HG02571 (cell line): ENCODE data around the gene CDC20.
"Not testable (repeated sequence)": the region's sequence is repeated elsewhere in the genome, so short reads cannot be mapped to it uniquely, and the experiment has no call there.

ENCODE experiments used
- ATAC-seq: cut with Tn5 transposase; IDR thresholded peaks from one replicate; pipeline ENCODE4 v1.9.1; 2021; ENCODE audit warnings: mild to moderate bottlenecking, moderate library complexity; ENCODE audit not compliant: unreplicated experiment

The CDC20 gene

GRCh38 chr1:43354471-43354870 lies 4.3 kb upstream of the CDC20 start:
- no peak for ATAC-seq

DNA sequence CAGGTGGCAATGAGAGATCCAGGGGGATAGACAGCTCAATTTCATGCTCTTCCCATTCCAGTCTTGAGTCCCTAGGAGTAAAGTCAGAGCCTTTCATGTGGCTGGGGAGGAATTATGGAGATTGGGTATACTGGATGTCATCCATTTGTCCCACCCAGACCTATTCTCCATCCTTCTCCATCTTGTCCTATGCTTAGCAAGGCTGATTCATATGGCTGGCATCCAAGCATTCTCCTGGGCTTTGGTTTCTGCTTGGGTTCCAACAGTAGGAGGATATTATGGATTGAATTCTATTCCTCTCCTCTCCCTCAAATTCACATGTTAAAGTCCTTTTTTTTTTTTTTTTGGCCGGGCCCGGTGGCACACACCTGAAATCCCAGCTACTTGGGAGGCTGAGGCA lies 3.8 kb upstream of the CDC20 start:
- ATAC-seq, result no peak

GRCh38 chr1:43357251-43357650 lies 1.5 kb upstream of the CDC20 start:
- ATAC-seq, result no peak

GRCh38 chr1:43358121-43358745 lies 548 bp upstream of the CDC20 start:
- ATAC-seq, result peak; percentile 11

DNA sequence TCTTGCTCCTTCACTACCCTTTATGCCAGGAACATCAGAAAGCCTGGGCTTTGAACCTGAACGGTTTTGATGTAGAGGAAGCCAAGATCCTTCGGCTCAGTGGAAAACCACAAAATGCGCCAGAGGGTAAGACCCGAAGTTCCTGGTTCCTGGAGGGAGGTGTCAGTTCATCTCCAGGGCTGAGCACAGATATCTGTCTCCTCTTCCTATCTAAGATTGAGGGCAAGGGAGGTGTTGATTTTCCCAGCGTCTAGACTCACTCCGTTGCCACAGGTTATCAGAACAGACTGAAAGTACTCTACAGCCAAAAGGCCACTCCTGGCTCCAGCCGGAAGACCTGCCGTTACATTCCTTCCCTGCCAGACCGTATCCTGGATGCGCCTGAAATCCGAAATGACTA lies 915 bp downstream of the CDC20 start:
- ATAC-seq, result no peak

GRCh38 chr1:43360616-43361015 lies 1.8 kb downstream of the CDC20 start:
- ATAC-seq, result no peak

GRCh38 chr1:43363283-43363934 lies 4.6 kb downstream of the CDC20 start:
- no peak for ATAC-seq

DNA sequence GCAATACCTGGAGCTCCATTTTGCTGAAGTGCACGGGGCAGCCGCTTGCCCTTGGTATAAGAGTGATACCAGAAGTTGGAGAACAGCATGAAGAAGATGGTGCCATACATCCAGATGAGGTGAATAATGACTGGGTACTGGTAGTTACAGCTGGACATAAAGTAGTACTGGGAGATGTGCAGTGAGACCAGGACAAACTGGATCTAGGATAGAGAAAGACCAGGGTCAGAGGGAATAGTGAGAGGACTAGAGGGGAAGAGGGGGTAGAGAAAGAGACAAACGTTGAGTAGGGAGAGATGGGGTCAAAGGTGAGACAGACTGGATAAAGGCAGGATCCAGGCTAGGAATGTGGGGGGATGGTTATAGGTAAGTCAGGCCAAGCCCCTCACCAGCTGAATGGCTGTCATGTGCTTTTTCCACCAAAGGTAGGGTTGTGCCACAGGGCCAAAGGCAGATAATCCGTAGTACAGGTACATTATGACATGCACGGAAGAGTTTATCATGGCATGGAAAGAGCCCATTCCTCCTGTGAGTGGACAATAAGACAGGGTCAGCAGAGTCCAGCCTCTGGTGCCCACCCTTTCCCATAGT lies 5.2 kb downstream of the CDC20 start:
- no peak for ATAC-seq

- ATAC-seq, result no peak
Observed at GRCh38 chr1:43365678-43366077, 6.9 kb downstream of the CDC20 start.

GRCh38 chr1:43366179-43366578 lies 7.4 kb downstream of the CDC20 start:
- no peak for ATAC-seq

DNA sequence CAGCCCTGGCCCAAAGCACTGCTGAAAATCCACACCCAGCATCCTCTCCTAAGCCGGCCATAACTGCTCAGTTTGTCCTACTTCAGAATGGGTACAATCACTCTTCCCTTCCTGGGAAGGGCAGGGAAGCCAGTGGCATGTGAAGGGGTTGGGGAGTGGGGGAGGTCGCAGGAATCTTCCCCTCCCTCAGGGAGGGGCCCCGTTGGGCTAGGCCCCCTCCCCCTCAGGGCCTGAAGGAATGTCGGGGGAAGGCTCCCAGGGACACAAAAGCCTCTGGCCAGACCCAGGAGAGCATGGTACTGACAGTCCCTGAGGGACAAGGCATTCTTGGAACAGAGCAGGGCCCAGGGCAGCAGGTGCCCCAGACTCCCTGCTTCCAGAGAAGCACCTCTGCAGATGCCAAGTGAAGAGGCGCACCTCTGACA lies 7.8 kb downstream of the CDC20 start:
- no peak for ATAC-seq

- ATAC-seq, result peak; percentile 51
Observed at GRCh38 chr1:43367026-43367903, 8.5 kb downstream of the CDC20 start.

- ATAC-seq, result peak; percentile 68
Observed at GRCh38 chr1:43367904-43368645, 9.3 kb downstream of the CDC20 start, which contains the start of gene ELOVL1. ELOVL1 (minus strand) TSS chr1:43368011; CDS start chr1:43365609, 2,402 bp downstream.

GRCh38 chr1:43368646-43369020 lies 9.9 kb downstream of the CDC20 start:
- ATAC-seq, result no peak

GRCh38 chr1:43369779-43370178 lies 11.0 kb downstream of the CDC20 start:
- not testable (repeated sequence) for ATAC-seq

GRCh38 chr1:43370564-43370963 lies 11.8 kb downstream of the CDC20 start:
- no peak for ATAC-seq

DNA sequence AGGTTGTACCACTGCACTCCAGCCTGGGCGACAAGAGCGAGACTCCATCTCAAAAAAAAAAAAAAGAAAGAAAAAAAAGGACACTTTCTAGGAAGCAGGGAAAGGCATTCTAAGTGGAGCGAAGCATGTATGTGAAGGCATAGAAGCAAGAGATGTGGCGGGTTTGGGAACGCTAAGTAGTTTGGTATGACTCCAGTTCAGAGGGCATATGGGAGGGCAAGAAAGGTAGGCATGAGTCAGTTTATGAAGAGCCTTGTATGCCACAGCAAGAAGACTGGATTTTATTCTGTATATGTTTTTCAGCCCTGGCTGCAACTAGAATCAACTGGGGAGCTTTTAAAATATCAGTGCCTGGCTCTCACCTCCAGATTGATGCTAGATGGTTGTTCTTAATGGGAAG lies 13.4 kb downstream of the CDC20 start:
- no peak for ATAC-seq

DNA sequence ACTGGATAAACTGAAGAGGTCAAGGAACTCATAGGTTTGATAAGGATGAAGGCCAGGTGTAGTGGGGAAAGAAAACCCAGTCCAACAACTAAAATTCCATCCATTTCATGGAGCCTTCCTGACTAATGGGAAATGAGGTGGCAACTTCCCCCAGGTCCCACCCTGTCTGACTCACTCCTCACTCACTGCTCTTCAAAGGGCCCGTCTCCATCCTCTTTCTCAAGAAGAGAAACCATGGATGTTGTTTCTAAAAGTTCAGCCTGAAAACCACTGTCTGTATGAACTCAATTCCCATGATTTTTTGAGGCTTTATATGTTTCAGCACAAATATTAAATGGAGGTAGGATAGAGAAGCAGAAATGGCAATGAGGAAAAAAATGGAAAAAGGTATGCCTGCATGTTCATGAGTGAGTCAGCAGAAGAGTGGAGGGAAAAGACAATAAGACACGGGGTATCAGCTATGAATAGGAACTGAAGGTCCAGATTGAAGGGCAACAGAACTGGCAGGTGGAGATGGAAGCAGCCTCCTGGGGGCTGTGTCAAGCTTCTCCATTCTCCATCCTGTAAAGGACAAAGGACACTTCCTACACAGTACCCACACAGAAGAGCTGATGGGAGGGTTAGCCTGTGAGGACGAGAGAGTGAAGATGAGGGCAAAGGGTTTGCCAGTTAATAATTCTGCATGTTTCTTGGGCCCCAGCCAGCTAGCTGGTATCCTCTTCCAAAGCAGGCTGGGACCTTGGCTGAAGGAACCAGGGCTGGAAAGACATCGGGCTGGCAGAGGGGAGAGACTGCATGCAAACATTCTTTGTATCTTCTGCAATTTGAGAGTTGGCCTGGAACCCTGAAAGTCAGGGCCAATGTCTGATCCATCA lies 14.5 kb downstream of the CDC20 start:
- ATAC-seq, result no peak

DNA sequence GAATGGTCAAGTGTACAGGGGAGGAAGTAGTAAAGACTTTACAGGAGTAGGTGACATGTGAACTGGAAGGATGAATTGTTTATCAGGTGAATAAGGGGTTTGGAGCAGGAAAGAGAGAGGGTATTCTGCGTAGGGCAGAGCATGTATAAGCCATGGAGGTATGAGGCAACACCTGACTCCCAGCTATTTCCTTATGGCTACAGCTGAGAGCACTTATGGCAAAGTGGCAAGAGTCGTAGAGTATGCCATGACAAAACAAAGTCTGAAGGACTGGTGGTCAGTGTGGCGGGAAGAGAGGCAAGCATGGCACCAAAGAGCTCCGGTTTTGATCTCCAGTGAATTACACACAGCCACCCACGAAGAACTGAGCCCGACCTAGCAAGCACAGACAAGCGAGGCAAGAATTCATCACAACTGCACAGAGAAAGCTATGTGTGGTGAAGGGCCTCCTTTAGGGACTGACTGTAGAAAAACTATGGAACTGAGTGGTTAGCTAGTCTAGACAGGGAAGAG lies 18.0 kb downstream of the CDC20 start:
- no peak for ATAC-seq

DNA sequence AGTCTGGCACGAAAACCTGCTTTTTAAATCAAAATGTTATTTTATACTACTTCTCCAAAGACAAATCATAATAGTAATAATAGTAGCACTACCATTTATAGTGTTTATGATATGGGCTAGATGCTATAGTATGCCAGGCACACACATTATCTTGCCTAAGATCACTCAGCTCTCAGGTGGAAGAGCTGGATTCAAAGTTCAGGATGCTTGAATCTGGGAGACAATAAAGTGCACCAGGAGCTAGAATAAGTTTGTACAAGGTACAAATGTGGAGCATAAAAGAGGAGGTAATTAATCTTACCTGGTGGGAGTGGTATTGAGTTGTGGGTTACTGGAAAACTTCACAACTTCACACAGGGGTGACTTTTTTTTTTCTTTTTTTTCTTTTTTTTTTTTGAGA lies 19.1 kb downstream of the CDC20 start:
- no peak for ATAC-seq
